ENCODE data around the gene TUBA4B. TPM values are rescaled to one million over a fixed set of nuclear protein-coding genes. Genes with fewer than 3 reads are reported as not detected.

Gene TUBA4B
- total and polyA plus RNA-seq, 2 donors from 2014 or later, result 0.98 to 15.4 TPM

GRCh38 chr2:219274361-219274921 lies 21.4 kb downstream of the TUBA4B start:
- FAIRE-seq (no peak), DNase-seq (peak; percentile 40 to 75 (median 60))
- H3K9ac ChIP-seq (ENCODE audit: low read length in 3 of 3), result no peak overlapping the region
- no peak overlapping the region for H3K4me3 ChIP-seq (ENCODE audit: low read length in 3 of 3)
- no peaks in the 10 kb centered on the region for H3K27me3 ChIP-seq (ENCODE audit: control insufficient read depth, insufficient read depth, low read length)
- H3K27ac ChIP-seq (ENCODE audit: low read depth in 2 of 2, low read length in 2 of 2), result peak overlapping the region; percentile 51 to 60
- H3K9me3 ChIP-seq (ENCODE audit: control insufficient read depth in 2 of 3, insufficient read depth in 1 of 3, low read length in 3 of 3), result no peaks in the 10 kb centered on the region
- no peaks in the 10 kb centered on the region for H3K36me3 ChIP-seq (ENCODE audit: control insufficient read depth in 2 of 3, insufficient read depth in 3 of 3, low read length in 3 of 3)
- peaks cover 8 to 18% (median 14%) of the 10 kb centered on the region in 3 donors for H3K4me1 ChIP-seq (ENCODE audit: control insufficient read depth in 2 of 3, insufficient read depth in 2 of 3, low read depth in 1 of 3, low read length in 3 of 3)
- TF ChIP-seq CTCF (IDR thresholded peaks at IDR 0.05; ENCODE audit: borderline replicate concordance, extremely low read depth, insufficient read depth), result no peak
- intact Hi-C loops (cut with DNase I), result no loop called here

GRCh38 chr2:219277703-219278654 lies 24.9 kb downstream of the TUBA4B start:
- peak; percentile 91 for TF ChIP-seq CTCF (IDR thresholded peaks at IDR 0.05; ENCODE audit: borderline replicate concordance, extremely low read depth, insufficient read depth)
- peak overlapping the region; percentile 43 to 85 (median 67) for H3K9ac ChIP-seq (ENCODE audit: low read length in 3 of 3)
- DNase-seq (peak; percentile 85 to 91 (median 87)), FAIRE-seq (no peak)
- H3K4me1 ChIP-seq (ENCODE audit: control insufficient read depth in 2 of 3, insufficient read depth in 2 of 3, low read depth in 1 of 3, low read length in 3 of 3), result peaks cover 8 to 21% (median 16%) of the 10 kb centered on the region in 3 donors
- peaks cover 0 to 15% (median 8%) of the 10 kb centered on the region in 3 donors for H3K36me3 ChIP-seq (ENCODE audit: control insufficient read depth in 2 of 3, insufficient read depth in 3 of 3, low read length in 3 of 3)
- H3K9me3 ChIP-seq (ENCODE audit: control insufficient read depth in 2 of 3, insufficient read depth in 1 of 3, low read length in 3 of 3), result no peaks in the 10 kb centered on the region
- no peaks in the 10 kb centered on the region for H3K27me3 ChIP-seq (ENCODE audit: control insufficient read depth, insufficient read depth, low read length)
- H3K4me3 ChIP-seq (ENCODE audit: low read length in 3 of 3), result peak overlapping the region in 2 of 3 donors; percentile 58 to 92
- peak overlapping the region; percentile 93 to 97 for H3K27ac ChIP-seq (ENCODE audit: low read depth in 2 of 2, low read length in 2 of 2)
- intact Hi-C loops (cut with DNase I), result no loop called here

- H3K9me3 ChIP-seq (ENCODE audit: control insufficient read depth in 2 of 3, insufficient read depth in 1 of 3, low read length in 3 of 3), result no peaks in the 10 kb centered on the region
- peak overlapping the region; percentile 93 to 97 for H3K27ac ChIP-seq (ENCODE audit: low read depth in 2 of 2, low read length in 2 of 2)
- H3K36me3 ChIP-seq (ENCODE audit: control insufficient read depth in 2 of 3, insufficient read depth in 3 of 3, low read length in 3 of 3), result peaks cover 0 to 15% (median 9%) of the 10 kb centered on the region in 3 donors
- peak overlapping the region; percentile 43 to 85 (median 67) for H3K9ac ChIP-seq (ENCODE audit: low read length in 3 of 3)
- no peak for TF ChIP-seq CTCF (IDR thresholded peaks at IDR 0.05; ENCODE audit: borderline replicate concordance, extremely low read depth, insufficient read depth)
- FAIRE-seq (no peak), DNase-seq (peak in 1 of 5 donors; percentile 32)
- no peaks in the 10 kb centered on the region for H3K27me3 ChIP-seq (ENCODE audit: control insufficient read depth, insufficient read depth, low read length)
- H3K4me1 ChIP-seq (ENCODE audit: control insufficient read depth in 2 of 3, insufficient read depth in 2 of 3, low read depth in 1 of 3, low read length in 3 of 3), result peaks cover 8 to 21% (median 16%) of the 10 kb centered on the region in 3 donors
- intact Hi-C loops (cut with DNase I), result no loop called here
- peak overlapping the region; percentile 52 to 92 (median 65) for H3K4me3 ChIP-seq (ENCODE audit: low read length in 3 of 3)
Measured at GRCh38 chr2:219278655-219279150, 25.7 kb downstream of the TUBA4B start.

Data from kidney (tissue), 14 donors.